ENCODE data around the gene OR56A4.

GRCh38 chr11:5966958-5967357, 39.8 kb downstream of the OR56A4 start:
- TF ChIP-seq, protein P1, sequence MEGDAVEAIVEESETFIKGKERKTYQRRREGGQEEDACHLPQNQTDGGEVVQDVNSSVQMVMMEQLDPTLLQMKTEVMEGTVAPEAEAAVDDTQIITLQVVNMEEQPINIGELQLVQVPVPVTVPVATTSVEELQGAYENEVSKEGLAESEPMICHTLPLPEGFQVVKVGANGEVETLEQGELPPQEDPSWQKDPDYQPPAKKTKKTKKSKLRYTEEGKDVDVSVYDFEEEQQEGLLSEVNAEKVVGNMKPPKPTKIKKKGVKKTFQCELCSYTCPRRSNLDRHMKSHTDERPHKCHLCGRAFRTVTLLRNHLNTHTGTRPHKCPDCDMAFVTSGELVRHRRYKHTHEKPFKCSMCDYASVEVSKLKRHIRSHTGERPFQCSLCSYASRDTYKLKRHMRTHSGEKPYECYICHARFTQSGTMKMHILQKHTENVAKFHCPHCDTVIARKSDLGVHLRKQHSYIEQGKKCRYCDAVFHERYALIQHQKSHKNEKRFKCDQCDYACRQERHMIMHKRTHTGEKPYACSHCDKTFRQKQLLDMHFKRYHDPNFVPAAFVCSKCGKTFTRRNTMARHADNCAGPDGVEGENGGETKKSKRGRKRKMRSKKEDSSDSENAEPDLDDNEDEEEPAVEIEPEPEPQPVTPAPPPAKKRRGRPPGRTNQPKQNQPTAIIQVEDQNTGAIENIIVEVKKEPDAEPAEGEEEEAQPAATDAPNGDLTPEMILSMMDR (conservative IDR thresholded peaks at IDR 0.05; ENCODE audit: low read depth, low read length), result no peak
- no peak for TF ChIP-seq EZH2 (IDR thresholded peaks at IDR 0.05; ENCODE audit: low read length, unreplicated experiment)
- TF ChIP-seq EZH2phosphoT487 (IDR thresholded peaks at IDR 0.05; ENCODE audit: borderline replicate concordance, low read length), result no peak

Measured in PC-3 (cell line).